ENCODE measurements around the gene AK4.

DNA sequence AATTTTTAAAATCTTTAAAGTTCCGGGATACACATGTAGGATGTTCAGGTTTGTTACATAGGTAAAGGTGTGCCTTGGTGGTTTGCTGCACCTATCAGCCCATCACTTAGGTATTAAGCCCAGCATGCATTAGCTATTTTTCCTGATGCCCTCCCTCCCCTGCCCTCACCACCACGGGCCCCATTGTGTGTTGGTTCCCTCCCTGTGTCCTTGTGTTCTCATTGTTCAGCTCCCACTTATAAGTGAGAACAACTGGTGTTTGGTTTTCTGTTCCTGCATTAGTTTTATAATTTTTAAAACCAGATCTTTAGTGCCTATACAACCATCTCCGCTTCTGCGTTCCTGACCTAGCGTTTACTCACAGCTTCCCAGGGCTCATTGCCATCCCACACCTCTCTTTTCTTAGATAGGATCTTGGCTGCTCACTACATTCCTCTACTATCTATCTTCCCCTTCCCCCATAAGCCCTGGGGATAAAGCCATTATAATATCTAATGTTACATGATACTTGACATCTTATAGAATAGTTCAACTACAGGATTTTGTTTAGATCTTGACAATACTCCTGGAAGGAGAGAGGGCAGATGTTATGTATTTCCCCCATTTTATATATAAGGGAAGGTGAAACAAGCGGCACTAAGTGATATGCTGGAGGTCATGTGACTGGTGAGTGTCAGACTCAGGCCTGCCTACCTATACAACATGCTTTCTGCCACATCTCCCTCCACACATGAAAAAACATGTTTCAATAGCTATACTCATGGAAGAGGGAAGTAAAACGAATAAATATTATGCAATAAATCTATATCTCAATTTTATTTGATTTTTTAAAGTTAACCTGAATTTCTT, 109.1 kb downstream of the AK4 start:
- TF ChIP-seq, protein P1, sequence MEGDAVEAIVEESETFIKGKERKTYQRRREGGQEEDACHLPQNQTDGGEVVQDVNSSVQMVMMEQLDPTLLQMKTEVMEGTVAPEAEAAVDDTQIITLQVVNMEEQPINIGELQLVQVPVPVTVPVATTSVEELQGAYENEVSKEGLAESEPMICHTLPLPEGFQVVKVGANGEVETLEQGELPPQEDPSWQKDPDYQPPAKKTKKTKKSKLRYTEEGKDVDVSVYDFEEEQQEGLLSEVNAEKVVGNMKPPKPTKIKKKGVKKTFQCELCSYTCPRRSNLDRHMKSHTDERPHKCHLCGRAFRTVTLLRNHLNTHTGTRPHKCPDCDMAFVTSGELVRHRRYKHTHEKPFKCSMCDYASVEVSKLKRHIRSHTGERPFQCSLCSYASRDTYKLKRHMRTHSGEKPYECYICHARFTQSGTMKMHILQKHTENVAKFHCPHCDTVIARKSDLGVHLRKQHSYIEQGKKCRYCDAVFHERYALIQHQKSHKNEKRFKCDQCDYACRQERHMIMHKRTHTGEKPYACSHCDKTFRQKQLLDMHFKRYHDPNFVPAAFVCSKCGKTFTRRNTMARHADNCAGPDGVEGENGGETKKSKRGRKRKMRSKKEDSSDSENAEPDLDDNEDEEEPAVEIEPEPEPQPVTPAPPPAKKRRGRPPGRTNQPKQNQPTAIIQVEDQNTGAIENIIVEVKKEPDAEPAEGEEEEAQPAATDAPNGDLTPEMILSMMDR (IDR thresholded peaks at IDR 0.05; ENCODE audit: low read depth, low read length) = no peak
- no peak for TF ChIP-seq MAX (IDR thresholded peaks at IDR 0.05; ENCODE audit: low read depth, low read length)

All from NB4 (cell line).